ENCODE data around the gene ACTMAP. TPM values are rescaled to one million over a fixed set of nuclear protein-coding genes. Genes with fewer than 3 reads are reported as not detected.
A peak's percentile ranks its signal among the peaks of the same experiment; 100 is the strongest.

The ACTMAP gene
- total RNA-seq, 1 experiment from 2014 or later: 27.7 TPM

GRCh38 chr19:40797166-40797962, 47.1 kb upstream of the ACTMAP start:
- no peak overlapping the region for H3K27ac ChIP-seq (ENCODE audit: insufficient read length, low read depth, low read length)
- no peak for DNase-seq
- H3K9me3 Mint-ChIP-seq: no peaks in the 10 kb centered on the region

More at GRCh38 chr19:40797166-40797962, 47.1 kb upstream of the ACTMAP start:
- no peak overlapping the region for H2AFZ ChIP-seq (ENCODE audit: low read length)
- no CpG with 5 or more reads among the region's 14 CpGs for WGBS (ENCODE audit: extremely low coverage, insufficient read length, low lambda C conversion rate)
- no peak overlapping the region for H2AK5ac ChIP-seq (ENCODE audit: insufficient read length, low read length)
- H3K79me1 ChIP-seq (ENCODE audit: insufficient read depth, low read depth, low read length, poor library complexity, severe bottlenecking): peaks cover 4% of the 10 kb centered on the region
- no peaks in the 10 kb centered on the region for H3K9me3 ChIP-seq (ENCODE audit: control insufficient read depth, low read depth, low read length)
- no peak overlapping the region for H4K8ac ChIP-seq (replicated peaks; ENCODE audit: insufficient read length, low read depth, low read length)
- H3K56ac ChIP-seq (ENCODE audit: insufficient read length, low read depth, low read length): no peak overlapping the region
- no peak overlapping the region for H2BK15ac ChIP-seq (ENCODE audit: low read depth, low read length)
- H3K79me2 ChIP-seq (ENCODE audit: insufficient read depth, low read length): peaks cover 22% of the 10 kb centered on the region; the same call in 1 of the 2 replicates
- no peak overlapping the region for H2BK12ac ChIP-seq (ENCODE audit: insufficient read length, low read depth, low read length)
- no peak for TF ChIP-seq CTCF (conservative IDR thresholded peaks at IDR 0.05)
- H3K14ac ChIP-seq (ENCODE audit: insufficient read depth, low read length): no peak overlapping the region
- no peak overlapping the region for H3K18ac ChIP-seq (ENCODE audit: insufficient read length, low read depth, low read length)
- H3T11ph ChIP-seq (ENCODE audit: low read length): no peak overlapping the region
- no peak overlapping the region for H3K4ac ChIP-seq (ENCODE audit: low read depth, low read length)
- H2BK5ac ChIP-seq (ENCODE audit: insufficient read length, low read length): no peak overlapping the region
- H4K20me1 ChIP-seq (ENCODE audit: control insufficient read depth, insufficient read depth, insufficient read length): peaks cover 2% of the 10 kb centered on the region
- H3K4me2 ChIP-seq (ENCODE audit: insufficient read depth, insufficient read length, low read length): peak overlapping the region; percentile 59
- H3K27me3 Mint-ChIP-seq (ENCODE audit: low read depth): no peaks in the 10 kb centered on the region; the same call in 1 of the 2 replicates
- H4K5ac ChIP-seq (ENCODE audit: insufficient read length, low read depth, low read length): no peak overlapping the region
- no peaks in the 10 kb centered on the region for H3K27me3 ChIP-seq (ENCODE audit: insufficient read depth, low read length)
- H3K4me1 ChIP-seq (ENCODE audit: insufficient read depth, low read length): peaks cover 2% of the 10 kb centered on the region; the same call in 1 of the 2 replicates
- no peak overlapping the region for H4K91ac ChIP-seq (ENCODE audit: insufficient read length, low read depth, low read length)
- peak overlapping the region; percentile 6 to 98 (median 97) for H3K27ac Mint-ChIP-seq
- no peak overlapping the region for H3K9ac ChIP-seq (ENCODE audit: extremely low read depth, insufficient read length, low read length)
- no peak overlapping the region for H2BK20ac ChIP-seq (ENCODE audit: low read depth, low read length, poor library complexity, severe bottlenecking)
- peak overlapping the region; percentile 93 to 96; a peak in 3 of 5 replicates for H3K4me3 Mint-ChIP-seq
- peaks cover 6 to 25% (median 25%) of the 10 kb centered on the region in 3 experiments; a peak in 6 of 7 replicates for H3K36me3 Mint-ChIP-seq (ENCODE audit: insufficient read depth in 1 of 3, low read depth in 3 of 3)
- peaks cover 17 to 28% of the 10 kb centered on the region in 2 experiments for H3K4me1 Mint-ChIP-seq
- no peak overlapping the region for H3K23ac ChIP-seq (ENCODE audit: insufficient read length, low read depth, low read length)
- no peak overlapping the region for H2BK120ac ChIP-seq (ENCODE audit: low read depth, low read length, poor library complexity, severe bottlenecking)
- peaks cover 9% of the 10 kb centered on the region for H3K23me2 ChIP-seq (ENCODE audit: insufficient read length, low read depth, low read length, poor library complexity, severe bottlenecking)

Measured in H9 (cell line).